Camera-type eye (tissue), 1 donor: ENCODE results near the gene TLR3. TPM values are rescaled to one million over a fixed set of nuclear protein-coding genes. Genes with fewer than 3 reads are reported as not detected.

Experiments used
- total RNA-seq: library from RNA; depleted of rRNA; stranded (reverse); fragments of >200 nt; gene quantifications from one replicate; pipeline ENCODE4 v1.2.3, GENCODE V29; 2014

The TLR3 gene
- total RNA-seq, result 2.7 TPM

DNA sequence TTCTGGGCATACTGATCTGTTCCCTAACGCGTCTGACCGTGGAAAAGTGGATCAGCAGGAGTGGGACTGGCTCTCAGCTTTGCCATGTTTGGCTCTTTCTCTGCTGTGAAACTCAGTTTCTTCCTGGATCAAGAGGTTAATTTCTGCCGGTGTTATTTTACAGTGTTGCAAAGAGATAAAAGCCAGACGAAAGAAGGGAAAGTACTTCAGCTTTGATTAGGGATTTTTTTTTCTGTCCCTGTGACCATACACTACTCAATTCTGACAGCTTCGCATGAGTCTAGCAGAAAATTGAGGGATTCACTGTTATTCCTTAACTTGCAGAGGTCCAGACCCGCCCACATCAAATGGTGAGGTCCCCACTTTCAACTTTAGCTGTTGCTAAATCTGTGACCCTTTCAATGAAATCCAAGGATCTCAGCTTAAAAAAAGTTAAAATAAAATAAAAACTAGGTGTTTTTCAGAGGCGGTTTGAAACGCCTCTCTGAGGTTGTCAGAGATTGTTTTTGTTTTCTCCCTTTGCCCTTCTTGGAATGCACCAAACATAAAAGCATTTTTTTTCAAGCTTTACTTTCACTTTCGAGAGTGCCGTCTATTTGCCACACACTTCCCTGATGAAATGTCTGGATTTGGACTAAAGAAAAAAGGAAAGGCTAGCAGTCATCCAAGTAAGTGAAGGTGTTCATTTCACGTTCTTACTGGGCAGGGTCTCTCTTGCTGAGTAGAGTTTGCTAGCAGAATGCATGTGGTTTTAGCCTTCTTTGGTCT lies at the start of gene TLR3:
Gene TLR3 (plus strand): TSS at position 576 of the 768 bp plus-strand sequence. CDS start 7,464 bp downstream, outside the sequence.

GRCh38 chr4:186104114-186104889 lies 35.3 kb downstream of the TLR3 start, which contains the start of gene FAM149A:
Gene FAM149A (plus strand): TSS chr4:186104704.

Other genes with a start within 250 kb of the TLR3 start
- gene FAM149A, start 35.5 kb downstream of the TLR3 start, total RNA-seq, result 14.5 TPM
- gene CYP4V2, start 122.4 kb downstream of the TLR3 start, total RNA-seq, result 38.9 TPM
- 2.1 TPM for gene KLKB1, start 158.4 kb downstream of the TLR3 start, total RNA-seq
- 0.44 TPM for gene F11, start 197.0 kb downstream of the TLR3 start, total RNA-seq